Pons (tissue), 1 donor: Measurements from ENCODE around the gene TTK.
"Not testable (repeated sequence)": the region's sequence is repeated elsewhere in the genome, so short reads cannot be mapped to it uniquely, and the experiment has no call there.

Experiments used
- DNase-seq: peaks from one replicate; pipeline ENCODE4 v3.0.0-alpha.2; 2016; ENCODE audit warnings: low spot score

The TTK gene

DNA sequence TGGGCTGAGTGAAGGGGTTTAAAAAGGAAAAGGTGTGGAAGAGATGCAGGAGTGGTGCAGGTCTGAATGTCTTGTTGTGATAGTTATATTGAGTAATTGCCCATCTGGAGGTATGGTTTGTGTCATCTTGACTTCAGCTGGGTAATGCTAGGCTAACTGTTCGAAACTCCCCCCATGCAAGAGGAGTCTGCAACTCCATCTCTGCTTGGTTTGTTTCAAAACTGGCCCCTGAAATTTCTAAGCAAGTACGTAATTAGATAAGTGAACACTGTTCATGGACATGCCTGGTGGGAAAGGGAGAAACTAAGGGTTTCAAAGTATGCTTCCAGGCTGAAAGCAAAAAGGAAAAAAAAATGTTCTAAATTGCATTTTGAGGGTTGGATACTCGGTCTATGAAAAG lies 17.1 kb downstream of the TTK start:
- DNase-seq: no peak

DNA sequence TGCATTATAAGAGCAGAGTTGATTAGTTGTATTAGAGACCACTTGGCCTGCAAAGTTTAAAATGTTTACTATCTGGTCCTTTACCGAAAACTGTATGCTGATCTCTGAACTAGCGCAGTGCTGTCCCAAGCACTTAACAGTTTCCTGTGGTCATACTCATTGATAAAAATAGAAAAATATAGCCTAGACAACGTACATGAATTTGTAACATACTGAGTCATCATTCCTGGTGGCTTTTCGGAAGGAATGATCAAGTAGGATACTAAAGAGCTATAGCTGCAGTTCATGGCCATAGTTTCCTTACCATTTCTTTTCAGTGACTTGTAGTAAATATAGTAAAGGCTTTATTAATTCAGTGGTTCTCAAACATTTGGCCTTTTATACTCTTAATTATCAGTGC lies 18.4 kb downstream of the TTK start:
- no peak for DNase-seq

DNA sequence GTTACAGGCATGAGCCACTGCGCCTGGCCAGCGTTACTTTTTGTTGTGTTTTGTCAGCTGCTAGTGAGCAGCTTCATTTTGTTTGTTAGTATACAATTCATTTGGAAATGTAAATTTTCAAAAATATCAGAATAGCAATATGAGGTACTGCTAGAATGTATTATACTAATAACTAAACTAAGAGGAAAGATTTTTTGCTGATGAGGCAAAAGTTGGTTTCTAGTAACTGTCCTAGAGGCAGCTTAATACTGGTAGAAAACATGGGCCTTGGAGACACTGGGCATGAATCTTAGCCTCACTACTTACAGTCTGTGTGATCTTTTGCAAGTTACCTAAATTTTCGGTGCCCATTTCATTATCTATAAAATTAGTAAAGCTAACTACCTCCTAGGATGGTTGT lies 24.1 kb downstream of the TTK start:
- DNase-seq: no peak

DNA sequence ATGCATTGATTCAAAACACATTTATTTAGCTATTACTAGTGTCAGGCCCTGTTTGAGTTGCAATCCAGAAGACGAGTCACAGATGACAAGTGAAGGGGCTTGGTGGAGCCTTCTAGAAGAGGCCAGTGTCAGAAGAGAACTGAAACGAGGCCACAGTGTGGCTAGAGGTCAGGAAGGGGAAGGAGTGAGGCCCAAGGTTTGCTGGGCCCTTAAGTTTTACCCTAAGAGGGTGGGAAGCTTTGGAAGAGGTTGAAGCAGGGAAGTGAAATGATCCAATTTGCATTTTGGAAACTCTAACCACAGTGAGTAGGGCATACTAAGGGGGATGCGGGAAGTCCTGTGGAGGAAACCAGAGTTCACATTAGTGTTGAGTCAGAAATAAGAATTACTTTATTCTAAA lies 25.0 kb downstream of the TTK start:
- no peak for DNase-seq

DNA sequence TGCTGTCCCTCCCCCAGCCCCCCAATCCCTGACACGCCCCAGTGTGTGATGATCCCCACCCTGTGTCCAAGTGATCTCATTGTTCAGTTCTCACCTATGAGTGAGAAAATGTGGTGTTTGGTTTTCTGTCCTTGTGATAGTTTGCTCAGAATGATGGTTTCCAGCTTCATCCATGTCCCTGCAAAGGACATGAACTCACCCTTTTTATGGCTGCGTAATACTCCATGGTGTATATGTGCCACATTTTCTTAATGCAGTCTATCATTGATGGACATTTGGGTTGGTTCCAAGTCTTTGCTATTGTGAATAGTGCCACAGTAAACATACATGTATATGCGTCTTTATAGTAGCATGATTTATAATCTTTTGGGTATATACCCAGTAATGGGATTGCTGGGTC lies 43.8 kb downstream of the TTK start:
- not testable (repeated sequence) for DNase-seq

DNA sequence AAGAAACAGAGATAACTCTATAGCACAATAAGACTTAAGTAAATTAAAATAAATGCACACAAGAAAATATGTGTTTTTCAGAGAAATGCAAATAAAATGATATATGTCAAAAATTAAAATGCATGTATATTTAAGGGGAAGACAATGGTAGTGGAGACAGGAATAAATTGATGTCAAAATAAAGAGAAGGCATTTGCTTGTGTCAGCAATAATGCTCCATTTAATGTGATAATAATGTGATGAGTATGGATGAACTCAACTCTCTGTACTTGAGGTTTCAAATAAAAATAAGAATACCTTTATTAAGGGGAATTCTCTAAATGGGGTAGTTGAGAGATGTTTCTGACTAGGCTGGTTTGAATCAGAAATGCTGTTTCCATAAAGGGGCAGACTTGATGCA lies 56.3 kb downstream of the TTK start:
- no peak for DNase-seq

DNA sequence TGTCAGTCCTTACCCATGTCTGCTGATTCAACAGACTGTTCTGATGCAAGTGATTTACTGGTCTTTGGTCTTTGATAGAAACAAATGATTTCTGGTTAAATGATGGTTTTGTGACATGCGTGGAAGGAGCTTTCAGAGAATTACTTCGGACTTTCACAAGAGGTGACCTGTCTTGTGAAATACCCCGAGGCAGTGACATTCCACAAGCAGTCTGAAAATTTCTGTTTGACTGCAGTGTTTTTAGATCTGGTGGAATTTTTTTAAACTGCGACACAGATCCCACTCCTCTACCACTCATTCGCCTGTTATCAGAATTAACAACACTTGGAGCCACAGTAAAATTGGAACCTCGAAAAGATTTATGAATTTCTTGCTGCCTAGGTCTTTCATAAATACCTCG lies 63.7 kb downstream of the TTK start:
- not testable (repeated sequence) for DNase-seq

DNA sequence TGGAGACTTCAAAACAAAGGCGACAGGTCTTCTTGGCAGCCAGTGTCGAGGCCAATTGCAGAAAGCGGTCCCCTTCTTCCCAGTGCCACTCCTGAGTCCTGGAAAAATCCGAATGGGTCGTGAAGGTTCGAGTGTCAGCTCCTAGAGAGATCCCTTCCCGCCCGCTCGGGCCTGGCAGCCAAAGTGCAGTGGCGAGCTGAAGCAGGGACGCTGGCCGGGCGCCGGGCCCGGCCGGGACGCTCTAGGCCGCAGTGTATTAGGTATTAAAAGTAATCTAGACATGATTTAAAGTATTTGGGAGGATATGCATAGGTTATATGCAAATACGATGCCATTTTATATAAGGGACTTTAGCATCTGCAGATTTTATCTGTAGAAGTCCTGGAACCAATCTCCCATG lies 66.0 kb downstream of the TTK start:
- DNase-seq: not testable (repeated sequence)

DNA sequence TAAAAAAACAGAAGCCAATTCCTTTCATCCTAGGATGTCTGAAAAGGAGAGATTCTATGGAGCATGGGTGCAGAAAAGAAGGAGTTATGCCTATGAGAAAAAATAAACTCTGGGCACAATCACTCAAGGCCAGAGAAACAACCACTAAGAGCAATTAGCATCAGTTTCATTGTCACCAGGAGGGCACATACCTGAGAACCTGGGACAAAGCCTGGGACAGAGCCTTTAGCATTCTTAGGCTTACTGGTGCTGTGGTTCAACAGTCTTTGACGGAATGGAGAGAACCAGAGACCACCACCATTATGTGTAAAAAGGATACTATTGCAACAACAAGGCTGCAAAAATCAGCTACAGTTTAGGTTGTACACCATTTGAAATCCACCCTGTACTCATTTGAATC lies 72.6 kb downstream of the TTK start:
- DNase-seq: no peak

DNA sequence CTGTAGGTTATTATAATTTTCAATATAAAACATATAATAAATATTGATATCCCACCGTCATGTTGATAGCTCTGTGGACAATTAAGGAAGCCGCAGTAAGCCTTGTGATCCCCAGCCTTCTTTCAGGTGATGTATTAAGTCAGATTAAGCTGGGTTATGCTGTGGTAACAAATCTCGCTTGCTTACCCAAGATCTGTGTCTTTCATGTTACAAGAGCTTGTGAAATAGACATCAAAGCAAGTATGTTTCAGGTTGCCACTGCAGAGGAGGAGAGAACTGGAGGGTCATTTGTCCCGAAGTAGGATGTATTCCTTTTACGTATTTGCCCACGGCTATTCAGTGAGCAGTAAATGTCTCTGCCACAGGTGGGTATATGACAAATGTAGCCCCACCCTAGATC lies 84.2 kb downstream of the TTK start:
- DNase-seq: no peak

DNA sequence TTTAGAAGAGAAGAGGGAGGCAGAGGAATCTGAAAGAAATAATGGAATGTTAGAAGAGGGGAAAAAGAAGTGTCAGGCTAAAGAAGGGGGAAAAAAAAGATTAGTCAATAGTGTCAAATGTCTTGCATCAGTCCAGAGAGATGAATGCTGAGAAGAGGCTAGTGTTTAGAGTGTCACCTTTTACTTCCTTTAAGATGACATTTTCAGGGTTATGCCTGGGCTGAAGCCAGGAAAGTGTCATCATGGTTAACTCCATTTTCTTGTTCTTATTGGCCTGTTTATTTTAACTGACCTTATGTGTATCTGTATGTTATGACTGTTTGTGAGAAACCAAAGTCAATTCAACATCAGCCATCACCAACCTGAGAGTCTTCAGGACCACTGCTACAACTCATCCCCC lies 87.1 kb downstream of the TTK start:
- DNase-seq: no peak
